Nephron progenitor cell (in vitro differentiated cells): ENCODE data around the gene COL24A1.
"Not testable (repeated sequence)": the region's sequence is repeated elsewhere in the genome, so short reads cannot be mapped to it uniquely, and the experiment has no call there.

Source experiments
- DNase-seq: peaks from one replicate; pipeline ENCODE4 v3.0.0; 2021
- H3K27ac Mint-ChIP-seq: 2 replicates; pipeline ENCODE4 v1.8.0; 2021; ENCODE audit warnings: mild to moderate bottlenecking, moderate library complexity, mixed read lengths
- H3K27me3 Mint-ChIP-seq: 2 replicates; pipeline ENCODE4 v1.8.0; 2021; ENCODE audit warnings: mild to moderate bottlenecking, low read depth, mixed read lengths; ENCODE audit not compliant: poor library complexity
- H3K36me3 Mint-ChIP-seq: 2 replicates; pipeline ENCODE4 v1.8.0; 2021; ENCODE audit warnings: low read depth, mixed read lengths
- H3K4me1 Mint-ChIP-seq: 2 replicates; pipeline ENCODE4 v1.8.0; 2021; ENCODE audit warnings: mixed read lengths
- H3K4me3 Mint-ChIP-seq: 2 replicates; pipeline ENCODE4 v1.8.0; 2021; ENCODE audit warnings: mild to moderate bottlenecking, moderate library complexity, mixed read lengths
- H3K9me3 Mint-ChIP-seq: 2 replicates; pipeline ENCODE4 v1.8.0; 2021; ENCODE audit warnings: mild to moderate bottlenecking, moderate library complexity, mixed read lengths
- CTCF ChIP-seq: fragments of 200-600 bp; sonication (generic); IDR thresholded peaks from 2 replicates; pipeline ENCODE4 v1.5.0; 2021; ENCODE audit warnings: antibody characterized with exemption

Gene COL24A1

DNA sequence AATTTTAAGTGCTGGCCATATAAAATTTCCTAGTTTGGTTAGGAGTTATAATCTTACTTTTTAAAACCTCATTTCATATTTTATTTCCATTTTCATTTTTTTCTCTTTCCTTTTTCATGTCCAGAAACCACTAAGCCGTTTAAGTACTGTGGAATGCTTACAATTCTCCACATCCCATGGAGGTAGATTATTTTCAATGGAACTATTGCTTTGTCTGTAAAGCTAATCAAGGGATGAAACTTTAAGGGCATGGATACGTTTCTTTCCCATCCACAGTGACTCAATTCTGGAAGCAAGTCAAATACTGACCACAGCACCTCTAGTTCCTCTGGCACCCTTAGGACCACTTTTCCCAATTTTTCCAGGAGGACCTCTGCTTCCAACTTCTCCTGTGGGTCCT lies 309.2 kb downstream of the COL24A1 start:
- no peaks in the 10 kb centered on the region for H3K4me1 Mint-ChIP-seq
- peaks cover 3% of the 10 kb centered on the region for H3K27me3 Mint-ChIP-seq
- no peaks in the 10 kb centered on the region for H3K36me3 Mint-ChIP-seq
- no peak for DNase-seq
- no peak for TF ChIP-seq CTCF
- no peak overlapping the region for H3K4me3 Mint-ChIP-seq
- no peak overlapping the region for H3K27ac Mint-ChIP-seq
- H3K9me3 Mint-ChIP-seq, result no peaks in the 10 kb centered on the region

- Mint-ChIP-seq H3K27me3 (peaks cover 3% of the 10 kb centered on the region), H3K36me3 (no peaks in the 10 kb centered on the region), H3K27ac (no peak overlapping the region), H3K9me3 (no peaks in the 10 kb centered on the region), H3K4me1 (no peaks in the 10 kb centered on the region), H3K4me3 (no peak overlapping the region)
- no peak for TF ChIP-seq CTCF
- DNase-seq, result no peak
Observed at GRCh38 chr1:85846706-85847105, 309.9 kb downstream of the COL24A1 start.

GRCh38 chr1:85839459-85839858 lies 317.1 kb downstream of the COL24A1 start:
- peaks cover 5% of the 10 kb centered on the region for H3K27me3 Mint-ChIP-seq
- no peaks in the 10 kb centered on the region for H3K9me3 Mint-ChIP-seq
- H3K27ac Mint-ChIP-seq, result no peak overlapping the region
- H3K36me3 Mint-ChIP-seq, result no peaks in the 10 kb centered on the region
- TF ChIP-seq CTCF, result no peak
- no peak for DNase-seq
- no peaks in the 10 kb centered on the region for H3K4me1 Mint-ChIP-seq
- H3K4me3 Mint-ChIP-seq, result no peak overlapping the region

DNA sequence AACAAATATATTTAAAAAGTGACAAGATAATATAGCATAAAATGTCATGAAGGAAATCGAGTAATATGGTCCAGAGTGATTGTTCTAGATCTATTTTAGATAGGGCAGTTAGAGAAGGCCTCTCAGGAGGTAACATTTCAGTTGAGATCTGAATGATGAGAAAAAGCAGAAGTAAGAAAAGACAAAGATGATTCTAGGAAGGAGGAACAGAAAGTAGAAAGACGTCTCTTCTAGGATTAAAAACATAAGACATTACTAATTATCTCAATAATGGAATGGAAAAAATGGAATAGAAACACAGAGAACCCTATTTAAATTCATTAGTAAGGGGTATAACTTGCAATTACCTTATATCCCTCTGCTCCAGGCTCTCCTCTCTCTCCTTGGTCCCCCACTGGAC lies 318.3 kb downstream of the COL24A1 start:
- Mint-ChIP-seq H3K36me3 (no peaks in the 10 kb centered on the region), H3K27ac (no peak overlapping the region), H3K4me1 (no peaks in the 10 kb centered on the region), H3K9me3 (no peaks in the 10 kb centered on the region), H3K27me3 (peaks cover 3% of the 10 kb centered on the region), H3K4me3 (no peak overlapping the region)
- no peak for DNase-seq
- TF ChIP-seq CTCF, result no peak

DNA sequence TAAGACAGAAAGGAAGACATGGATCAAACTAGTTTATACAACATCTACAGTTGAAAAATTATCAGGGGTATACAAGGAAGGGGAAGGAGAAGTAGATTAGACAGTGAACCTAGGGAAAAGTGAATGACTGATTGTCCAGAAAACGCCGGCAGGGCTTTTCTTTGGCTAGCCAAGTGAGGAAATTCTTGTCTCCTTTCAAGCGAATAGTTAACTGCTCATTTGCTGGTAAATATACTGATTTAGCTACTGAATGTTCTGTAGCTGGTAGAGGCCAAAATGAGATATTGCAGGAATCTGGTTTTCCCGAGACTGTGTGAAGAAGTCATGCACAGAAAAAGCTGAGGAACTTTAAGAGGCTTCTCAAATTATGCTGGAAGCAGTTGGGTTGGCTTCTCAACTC lies 319.8 kb downstream of the COL24A1 start:
- H3K4me1 Mint-ChIP-seq, result no peaks in the 10 kb centered on the region
- peaks cover 3% of the 10 kb centered on the region for H3K27me3 Mint-ChIP-seq
- no peaks in the 10 kb centered on the region for H3K36me3 Mint-ChIP-seq
- no peak for TF ChIP-seq CTCF
- H3K9me3 Mint-ChIP-seq, result peaks cover under 1% of the 10 kb centered on the region
- DNase-seq, result peak; percentile 5
- no peak overlapping the region for H3K27ac Mint-ChIP-seq
- no peak overlapping the region for H3K4me3 Mint-ChIP-seq

DNA sequence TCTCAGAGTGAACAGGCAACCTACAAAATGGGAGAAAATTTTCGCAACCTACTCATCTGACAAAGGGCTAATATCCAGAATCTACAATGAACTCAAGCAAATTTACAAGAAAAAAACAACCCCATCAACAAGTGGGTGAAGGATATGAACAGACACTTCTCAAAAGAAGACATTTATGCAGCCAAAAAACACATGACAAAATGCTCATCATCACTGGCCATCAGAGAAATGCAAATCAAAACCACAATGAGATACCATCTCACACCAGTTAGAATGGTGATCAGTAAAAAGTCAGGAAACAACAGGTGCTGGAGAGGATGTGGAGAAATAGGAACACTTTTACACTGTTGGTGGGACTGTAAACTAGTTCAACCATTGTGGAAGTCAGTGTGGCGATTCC lies 323.4 kb downstream of the COL24A1 start:
- not testable (repeated sequence) for H3K27ac Mint-ChIP-seq, H3K27me3 Mint-ChIP-seq

More for the DNA sequence above, 323.4 kb downstream of the COL24A1 start:
- H3K9me3 Mint-ChIP-seq, result peaks cover 20% of the 10 kb centered on the region
- H3K4me3 Mint-ChIP-seq, H3K4me1 Mint-ChIP-seq, H3K36me3 Mint-ChIP-seq, DNase-seq: not testable (repeated sequence)
